Caco-2 (cell line): ENCODE data around the gene TRAK1. TPM values are rescaled to one million over a fixed set of nuclear protein-coding genes. Genes with fewer than 3 reads are reported as not detected.

Source experiments
- BruUV-seq: library from RNA; stranded (reverse); fragments of 400-500 nt; replicated peaks from 2 replicates; lab custom pipeline; 2021; lab: Mats Ljungman, UMichigan
- CTCF ChIA-PET: fragments of 300-600 bp; sonication (Branson Sonifier 250); formaldehyde crosslinking; loops from one replicate; lab custom pipeline; 2022; ENCODE audit warnings: antibody characterized with exemption; lab: Charles Lee
- POLR2A ChIA-PET: fragments of 300-600 bp; sonication (Branson Sonifier 250); formaldehyde crosslinking; loops from one replicate; lab custom pipeline; 2022; ENCODE audit warnings: antibody characterized with exemption; lab: Charles Lee
- DNase-seq, 2 experiments: peaks; one replicate each; pipeline versions ENCODE4 v3.0.0 to v3.0.0-alpha.2; 2020 to 2022
- H3K27me3 ChIP-seq: replicated peaks from 2 replicates; pipeline ENCODE4 v1.6.0; 2011; ENCODE audit warnings: low read length; ENCODE audit not compliant: control insufficient read depth, insufficient read depth
- H3K36me3 ChIP-seq: 2 replicates; pipeline ENCODE4 v1.5.1; 2011; ENCODE audit warnings: low read length; ENCODE audit not compliant: control insufficient read depth, insufficient read depth
- H3K4me1 ChIP-seq: fragments of 250-450 bp; sonication (Bioruptor Pico); 2 replicates; pipeline ENCODE4 v1.5.1; 2020; ENCODE audit warnings: mild to moderate bottlenecking
- H3K4me3 ChIP-seq: 2 replicates; pipeline ENCODE4 v1.5.1; 2011; ENCODE audit warnings: low read depth, mild to moderate bottlenecking, control low read depth, low read length
- H3K9me3 ChIP-seq: fragments of 250-450 bp; sonication (Bioruptor Pico); 2 replicates; pipeline ENCODE4 v1.5.1; 2020; ENCODE audit warnings: mild to moderate bottlenecking, moderate library complexity
- H3K27ac Mint-ChIP-seq: one replicate; pipeline ENCODE4 v1.8.0; 2022; ENCODE audit warnings: mixed read lengths; ENCODE audit not compliant: unreplicated experiment
- H3K27me3 Mint-ChIP-seq: one replicate; pipeline ENCODE4 v1.8.0; 2022; ENCODE audit warnings: mixed read lengths; ENCODE audit not compliant: insufficient read depth, unreplicated experiment
- H3K36me3 Mint-ChIP-seq: one replicate; pipeline ENCODE4 v1.8.0; 2022; ENCODE audit warnings: mild to moderate bottlenecking, mixed read lengths; ENCODE audit not compliant: insufficient read depth, unreplicated experiment
- H3K4me1 Mint-ChIP-seq: one replicate; pipeline ENCODE4 v1.8.0; 2022; ENCODE audit warnings: low read depth, mixed read lengths; ENCODE audit not compliant: unreplicated experiment
- H3K4me3 Mint-ChIP-seq: one replicate; pipeline ENCODE4 v1.8.0; 2022; ENCODE audit warnings: mild to moderate bottlenecking, moderate library complexity, mixed read lengths; ENCODE audit not compliant: unreplicated experiment
- H3K9me3 Mint-ChIP-seq: one replicate; pipeline ENCODE4 v1.8.0; 2022; ENCODE audit warnings: mixed read lengths; ENCODE audit not compliant: unreplicated experiment
- CTCF ChIP-seq, 2 experiments: fragments of 200-600 bp in 1 of 2; IDR thresholded peaks; 1 replicate in 1 of 2; 2 replicates in 1 of 2; pipeline versions ENCODE4 v1.5.1 to v1.8.0; 2011 to 2022; ENCODE audit warnings: antibody characterized with exemption in 1 of 2, control low read depth in 1 of 2, inconsistent platforms in 1 of 2, low read depth in 1 of 2, low read length in 1 of 2, mild to moderate bottlenecking in 1 of 2, moderate library complexity in 1 of 2; ENCODE audit not compliant: insufficient read depth in 1 of 2, severe bottlenecking in 1 of 2, unreplicated experiment in 1 of 2
- intact Hi-C: fragments of 100-400 bp; cut with micrococcal nuclease; formaldehyde crosslinking; loops from one replicate; pipeline ENCODE4 v1.10.0; 2022; ENCODE audit not compliant: unreplicated experiment
- total RNA-seq: library from RNA; stranded (reverse); gene quantifications from 2 replicates; pipeline ENCODE4 v1.2.3, GENCODE V29; 2022

Gene TRAK1
- total RNA-seq, 1 experiment from 2014 or later: 33.3 TPM

DNA sequence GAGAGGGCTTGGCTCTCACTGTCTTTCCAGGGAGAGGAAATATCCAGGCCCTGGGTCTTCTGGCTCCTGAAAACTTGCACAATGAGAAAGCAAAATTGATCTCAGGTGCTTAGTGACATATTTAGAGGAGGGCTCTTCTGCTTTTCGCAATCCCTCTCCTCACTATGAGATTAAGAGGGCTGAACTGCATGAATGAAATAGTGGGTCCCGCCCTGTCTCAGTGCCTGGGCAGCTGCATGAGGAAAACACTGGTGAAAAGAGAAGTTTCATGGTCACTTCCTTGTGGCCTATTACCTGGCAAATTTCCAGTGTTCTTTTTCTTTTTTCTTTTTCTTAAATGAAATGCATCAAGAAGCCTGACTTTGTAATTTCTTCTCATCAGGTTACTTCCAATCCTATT, 73.5 kb downstream of the TRAK1 start:
- peak in 1 of 2 experiments; percentile 22 for DNase-seq
- TF ChIP-seq CTCF (IDR thresholded peaks at IDR 0.05; ENCODE audit: insufficient read depth in 1 of 2, low read depth in 1 of 2, low read length in 1 of 2, severe bottlenecking in 1 of 2, unreplicated experiment in 1 of 2): no peak
- Mint-ChIP-seq H3K4me1 (peaks cover 8% of the 10 kb centered on the region), H3K36me3 (peaks cover 8% of the 10 kb centered on the region), H3K27ac (no peak overlapping the region), H3K9me3 (no peaks in the 10 kb centered on the region), H3K27me3 (no peaks in the 10 kb centered on the region), H3K4me3 (no peak overlapping the region)
- BruUV-seq: no TSS peak
- CTCF ChIA-PET: interaction anchor here (0.6 kb wide), 1 partner anchor 37 kb away, joined by 3 read pairs; no protein-coding TSS in a partner anchor
- Histone ChIP-seq H3K27me3 (no peaks in the 10 kb centered on the region), H3K9me3 (no peaks in the 10 kb centered on the region), H3K4me1 (peaks cover 26% of the 10 kb centered on the region), H3K36me3 (no peaks in the 10 kb centered on the region), H3K4me3 (no peak overlapping the region)
- intact Hi-C loops: loop anchor here (2.0 kb wide), 1 partner anchor 26 kb away; no protein-coding TSS in a partner anchor
- POLR2A ChIA-PET: no interaction called here

DNA sequence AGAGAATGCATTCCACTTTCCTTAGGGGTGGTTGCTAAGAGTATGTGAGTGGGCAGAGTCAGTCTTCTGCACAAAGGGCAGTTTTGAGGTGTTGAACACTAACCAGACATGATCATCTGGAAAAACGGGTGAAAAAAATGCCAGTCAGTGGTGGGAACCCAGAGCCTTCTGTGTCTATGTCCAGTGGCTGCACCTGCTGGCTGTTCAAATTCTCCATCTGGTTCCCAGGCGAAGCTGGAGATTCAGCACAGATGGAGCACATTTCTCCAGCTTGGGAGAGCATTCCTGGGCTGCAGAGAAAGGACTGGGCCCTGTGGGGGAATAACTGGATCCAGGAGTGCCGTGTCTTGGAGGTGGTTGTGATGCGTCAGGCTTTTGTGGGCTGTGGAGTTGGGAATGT, 74.1 kb downstream of the TRAK1 start:
- H3K4me3 Mint-ChIP-seq: no peak overlapping the region
- no peaks in the 10 kb centered on the region for H3K9me3 Mint-ChIP-seq
- CTCF ChIA-PET: no interaction called here

GRCh38 chr3:42166214-42166613, 75.1 kb downstream of the TRAK1 start:
- no TSS peak for BruUV-seq
- no peaks in the 10 kb centered on the region for H3K36me3 ChIP-seq
- H3K4me3 ChIP-seq: no peak overlapping the region
- H3K27me3 ChIP-seq: no peaks in the 10 kb centered on the region
- H3K27me3 Mint-ChIP-seq: no peaks in the 10 kb centered on the region
- peaks cover 7% of the 10 kb centered on the region for H3K4me1 Mint-ChIP-seq
- intact Hi-C loops: no loop called here
- H3K4me3 Mint-ChIP-seq: no peak overlapping the region
- peaks cover 20% of the 10 kb centered on the region for H3K4me1 ChIP-seq
- H3K27ac Mint-ChIP-seq: no peak overlapping the region
- no peaks in the 10 kb centered on the region for H3K9me3 Mint-ChIP-seq
- POLR2A ChIA-PET: no interaction called here
- H3K9me3 ChIP-seq: no peaks in the 10 kb centered on the region
- CTCF ChIA-PET: no interaction called here
- H3K36me3 Mint-ChIP-seq: peaks cover 6% of the 10 kb centered on the region
- DNase-seq: no peak
- TF ChIP-seq CTCF (IDR thresholded peaks at IDR 0.05; ENCODE audit: insufficient read depth in 1 of 2, low read depth in 1 of 2, low read length in 1 of 2, severe bottlenecking in 1 of 2, unreplicated experiment in 1 of 2): no peak

More for the DNA sequence above, 74.1 kb downstream of the TRAK1 start:
- H3K36me3 ChIP-seq: no peaks in the 10 kb centered on the region
- no peak for DNase-seq
- H3K27me3 Mint-ChIP-seq: no peaks in the 10 kb centered on the region
- H3K36me3 Mint-ChIP-seq: peaks cover 8% of the 10 kb centered on the region
- H3K9me3 ChIP-seq: no peaks in the 10 kb centered on the region
- no TSS peak for BruUV-seq
- H3K4me1 ChIP-seq: peaks cover 26% of the 10 kb centered on the region
- no peak overlapping the region for H3K4me3 ChIP-seq
- no peak for TF ChIP-seq CTCF (IDR thresholded peaks at IDR 0.05; ENCODE audit: insufficient read depth in 1 of 2, low read depth in 1 of 2, low read length in 1 of 2, severe bottlenecking in 1 of 2, unreplicated experiment in 1 of 2)
- POLR2A ChIA-PET: no interaction called here
- intact Hi-C loops: loop anchor here (2.0 kb wide), 1 partner anchor 26 kb away; no protein-coding TSS in a partner anchor
- no peak overlapping the region for H3K27ac Mint-ChIP-seq
- peaks cover 7% of the 10 kb centered on the region for H3K4me1 Mint-ChIP-seq
- no peaks in the 10 kb centered on the region for H3K27me3 ChIP-seq
